Kidney (tissue), 14 donors: ENCODE results near the gene THEMIS. TPM values are rescaled to one million over a fixed set of nuclear protein-coding genes. Genes with fewer than 3 reads are reported as not detected.
"Not testable (repeated sequence)": the region's sequence is repeated elsewhere in the genome, so short reads cannot be mapped to it uniquely, and the experiment has no call there.

Source experiments
- DNase-seq, 5 donors: peaks; one replicate each; pipeline ENCODE4 v3.0.0-alpha.2; 2013 to 2020
- FAIRE-seq: peaks from 2 replicates; lab custom pipeline; 2012; peaks lifted over from hg19 to GRCh38; lab: Jason Lieb, UNC
- H3K27ac ChIP-seq, 2 donors: one replicate each; pipeline ENCODE4 v1.7.0; 2013; ENCODE audit warnings: low read depth in 2 of 2, low read length in 2 of 2, inconsistent platforms in 1 of 2
- H3K27me3 ChIP-seq: one replicate; pipeline ENCODE4 v1.7.1; 2013; ENCODE audit warnings: low read length, inconsistent platforms; ENCODE audit not compliant: control insufficient read depth, insufficient read depth
- H3K36me3 ChIP-seq, 3 donors: one replicate each; pipeline versions ENCODE4 v1.7.0 to v1.7.1; 2013; ENCODE audit warnings: low read length in 3 of 3, control low read depth in 1 of 3, inconsistent platforms in 1 of 3; ENCODE audit not compliant: insufficient read depth in 3 of 3, control insufficient read depth in 2 of 3
- H3K4me1 ChIP-seq, 3 donors: one replicate each; pipeline versions ENCODE4 v1.7.0 to v1.7.1; 2013; ENCODE audit warnings: low read length in 3 of 3, inconsistent platforms in 1 of 3, low read depth in 1 of 3; ENCODE audit not compliant: control insufficient read depth in 2 of 3, insufficient read depth in 2 of 3
- H3K4me3 ChIP-seq, 3 donors: one replicate each; pipeline versions ENCODE4 v1.7.0 to v1.8.1; 2013; ENCODE audit warnings: low read length in 3 of 3, control low read depth in 1 of 3, inconsistent platforms in 1 of 3
- H3K9ac ChIP-seq, 3 donors: one replicate each; pipeline versions ENCODE4 v1.7.0 to v1.7.1; 2013; ENCODE audit warnings: low read length in 3 of 3, control low read depth in 1 of 3, inconsistent platforms in 1 of 3
- H3K9me3 ChIP-seq, 3 donors: one replicate each; pipeline versions ENCODE4 v1.7.0 to v1.7.1; 2013; ENCODE audit warnings: low read length in 3 of 3, control low read depth in 1 of 3, inconsistent platforms in 1 of 3; ENCODE audit not compliant: control insufficient read depth in 2 of 3, insufficient read depth in 1 of 3
- intact Hi-C: fragments of 100-400 bp; cut with DNase I; formaldehyde crosslinking; loops from one replicate; pipeline ENCODE4 v1.11.1; 2022
- polyA plus RNA-seq: library from polyadenylated mRNA; stranded (reverse); fragments of 350-450 nt; fragmentation: Illumina TruSeq; extraction: RNeasy Lipid Tissue Mini Kit (QIAGEN cat#74804); gene quantifications from one replicate; pipeline ENCODE4 v1.2.3, GENCODE V29; 2014; ENCODE audit warnings: low read depth, low replicate concordance; ENCODE audit not compliant: insufficient read depth
- total RNA-seq: library from RNA; stranded (reverse); fragmentation: NEBNext Ultra II Directional; extraction: Animal tissue kit (Norgen Biotek cat#: 25700); gene quantifications from one replicate; pipeline ENCODE4 v1.2.1, GENCODE V29; 2021
- TF ChIP-seq, protein P1 (sequence below): IDR thresholded peaks from 3 replicates; pipeline ENCODE4 v1.5.1; 2012; ENCODE audit warnings: mild to moderate bottlenecking, moderate library complexity, borderline replicate concordance; ENCODE audit not compliant: insufficient read depth; ENCODE audit errors: extremely low read depth
- donor health status: control.
- donor health status: control.
- donor health status: control.
- donor health status: control.
- donor health status: control.
- donor health status: DM: yes; HTN: yes; CAD: no.
- donor health status: Normal renal cell carcinoma (clear cell type).

THEMIS gene
- total and polyA plus RNA-seq, 2 donors from 2014 or later, result 3.3 TPM; not detected in 1

DNA sequence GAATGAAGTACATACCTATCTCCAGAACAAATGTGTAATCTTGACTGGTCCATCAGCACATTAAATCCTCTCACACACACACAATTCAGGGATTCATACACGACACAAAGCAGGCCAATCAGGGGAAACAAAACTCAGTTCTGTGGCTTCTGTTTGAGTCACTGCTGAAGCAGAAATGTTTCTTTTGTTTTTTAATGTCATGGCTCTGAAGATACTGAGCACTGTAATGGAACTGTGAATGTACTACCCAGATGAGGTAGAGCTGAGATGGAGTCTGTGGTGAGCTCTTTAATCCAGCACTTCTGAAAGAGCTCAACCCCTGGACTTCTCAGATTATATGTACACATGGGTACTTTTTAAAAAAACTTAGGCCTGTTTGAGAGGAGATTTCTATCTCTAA, 116.4 kb downstream of the THEMIS start:
- H3K4me1 ChIP-seq, result no peaks in the 10 kb centered on the region
- TF ChIP-seq, protein P1, sequence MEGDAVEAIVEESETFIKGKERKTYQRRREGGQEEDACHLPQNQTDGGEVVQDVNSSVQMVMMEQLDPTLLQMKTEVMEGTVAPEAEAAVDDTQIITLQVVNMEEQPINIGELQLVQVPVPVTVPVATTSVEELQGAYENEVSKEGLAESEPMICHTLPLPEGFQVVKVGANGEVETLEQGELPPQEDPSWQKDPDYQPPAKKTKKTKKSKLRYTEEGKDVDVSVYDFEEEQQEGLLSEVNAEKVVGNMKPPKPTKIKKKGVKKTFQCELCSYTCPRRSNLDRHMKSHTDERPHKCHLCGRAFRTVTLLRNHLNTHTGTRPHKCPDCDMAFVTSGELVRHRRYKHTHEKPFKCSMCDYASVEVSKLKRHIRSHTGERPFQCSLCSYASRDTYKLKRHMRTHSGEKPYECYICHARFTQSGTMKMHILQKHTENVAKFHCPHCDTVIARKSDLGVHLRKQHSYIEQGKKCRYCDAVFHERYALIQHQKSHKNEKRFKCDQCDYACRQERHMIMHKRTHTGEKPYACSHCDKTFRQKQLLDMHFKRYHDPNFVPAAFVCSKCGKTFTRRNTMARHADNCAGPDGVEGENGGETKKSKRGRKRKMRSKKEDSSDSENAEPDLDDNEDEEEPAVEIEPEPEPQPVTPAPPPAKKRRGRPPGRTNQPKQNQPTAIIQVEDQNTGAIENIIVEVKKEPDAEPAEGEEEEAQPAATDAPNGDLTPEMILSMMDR, result no peak
- no peak overlapping the region for H3K4me3 ChIP-seq
- no peak for DNase-seq
- H3K27me3 ChIP-seq, result no peaks in the 10 kb centered on the region
- no peak for FAIRE-seq
- H3K27ac ChIP-seq, result no peak overlapping the region
- no peaks in the 10 kb centered on the region for H3K36me3 ChIP-seq
- no peak overlapping the region for H3K9ac ChIP-seq
- intact Hi-C loops, result no loop called here
- H3K9me3 ChIP-seq, result no peaks in the 10 kb centered on the region

DNA sequence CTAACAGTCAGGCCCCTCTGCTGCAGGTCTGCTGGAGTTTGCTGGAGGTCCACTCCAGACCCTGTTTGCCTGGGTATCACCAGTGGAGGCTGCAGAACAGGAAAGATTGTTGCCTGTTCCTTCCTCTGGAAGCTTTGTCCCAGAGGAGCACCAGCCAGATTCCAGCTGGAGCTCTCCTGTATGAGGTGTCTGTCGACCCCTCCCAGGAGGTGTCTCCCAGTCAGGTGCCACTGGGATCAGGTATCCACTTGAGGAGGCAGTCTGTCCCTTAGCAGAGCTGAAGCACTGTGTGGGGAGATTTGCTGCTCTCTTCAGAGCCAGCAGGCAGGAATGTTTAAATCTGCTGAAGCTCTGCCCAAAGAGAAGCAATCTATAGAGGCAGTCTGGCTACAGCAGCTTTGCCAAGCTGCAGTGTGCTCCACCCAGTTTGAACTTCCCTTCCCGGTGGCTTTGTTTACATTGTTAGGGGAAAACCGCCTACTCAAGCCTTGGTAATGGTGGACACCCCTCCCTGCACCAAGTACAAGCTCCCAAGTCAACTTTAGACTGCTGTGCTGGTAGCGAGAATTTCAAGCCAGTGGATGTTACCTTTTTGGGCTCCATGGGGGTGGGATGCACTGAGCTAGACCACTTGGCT, 119.1 kb downstream of the THEMIS start:
- H3K27me3 ChIP-seq, H3K9ac ChIP-seq, H3K4me1 ChIP-seq, H3K4me3 ChIP-seq, H3K9me3 ChIP-seq, H3K27ac ChIP-seq, H3K36me3 ChIP-seq, DNase-seq, FAIRE-seq, intact Hi-C loops: not testable (repeated sequence)

DNA sequence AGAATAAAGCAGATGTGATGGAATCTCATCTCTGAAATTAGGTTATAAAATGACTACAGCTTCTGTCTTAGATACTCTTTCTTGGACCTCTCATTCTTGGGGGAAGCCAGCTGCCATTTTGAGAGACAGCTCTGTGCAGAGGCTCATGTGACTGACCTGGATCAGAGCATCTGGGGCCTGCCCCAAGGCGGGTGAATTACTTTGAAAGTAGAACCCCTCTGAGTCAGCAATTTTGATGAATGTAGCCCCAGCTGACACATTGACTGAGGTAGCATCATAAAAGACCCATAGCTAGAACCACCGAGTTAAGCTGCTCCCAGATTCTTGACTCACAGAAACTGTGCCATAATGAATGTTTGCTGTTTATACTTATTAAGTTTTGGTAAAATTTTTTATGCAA, 124.5 kb downstream of the THEMIS start:
- no peaks in the 10 kb centered on the region for H3K4me1 ChIP-seq
- no peak for FAIRE-seq
- H3K9me3 ChIP-seq, result no peaks in the 10 kb centered on the region
- no peak for DNase-seq
- TF ChIP-seq, protein P1, result no peak
- H3K27ac ChIP-seq, result no peak overlapping the region
- intact Hi-C loops, result no loop called here
- no peak overlapping the region for H3K4me3 ChIP-seq
- H3K9ac ChIP-seq, result no peak overlapping the region
- H3K36me3 ChIP-seq, result no peaks in the 10 kb centered on the region
- H3K27me3 ChIP-seq, result no peaks in the 10 kb centered on the region

DNA sequence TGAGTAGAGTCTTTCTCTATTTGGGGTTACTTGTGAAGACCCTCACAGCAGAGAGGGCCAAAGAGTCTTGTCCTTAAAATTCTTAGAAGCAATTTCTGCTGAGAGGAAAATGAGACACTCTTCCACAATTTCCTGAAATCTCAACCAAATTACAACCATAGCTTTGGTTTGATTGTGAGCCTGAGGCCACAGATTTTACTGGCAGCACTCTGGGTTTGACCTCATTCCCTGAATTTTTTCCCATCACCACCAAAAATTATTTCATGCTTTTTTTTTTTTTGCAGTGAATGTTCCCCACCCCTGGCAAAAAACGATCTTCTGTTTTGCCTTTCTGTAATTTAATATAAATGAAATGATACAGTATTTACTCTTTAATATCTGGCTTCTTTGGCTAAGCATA, 125.5 kb downstream of the THEMIS start:
- Histone ChIP-seq H3K9ac (no peak overlapping the region), H3K4me3 (no peak overlapping the region), H3K27ac (no peak overlapping the region), H3K4me1 (no peaks in the 10 kb centered on the region), H3K27me3 (no peaks in the 10 kb centered on the region), H3K36me3 (no peaks in the 10 kb centered on the region), H3K9me3 (no peaks in the 10 kb centered on the region)
- intact Hi-C loops, result no loop called here
- FAIRE-seq (no peak), DNase-seq (no peak)
- TF ChIP-seq, protein P1, result no peak
